Caco-2 (cell line): Measurements from ENCODE around the gene MGAT5B. TPM values are rescaled to one million over a fixed set of nuclear protein-coding genes. Genes with fewer than 3 reads are reported as not detected.

Experiments used
- BruUV-seq: library from RNA; stranded (reverse); fragments of 400-500 nt; replicated peaks from 2 replicates; lab custom pipeline; 2021; lab: Mats Ljungman, UMichigan
- CTCF ChIA-PET: fragments of 300-600 bp; sonication (Branson Sonifier 250); formaldehyde crosslinking; loops from one replicate; lab custom pipeline; 2022; ENCODE audit warnings: antibody characterized with exemption; lab: Charles Lee
- POLR2A ChIA-PET: fragments of 300-600 bp; sonication (Branson Sonifier 250); formaldehyde crosslinking; loops from one replicate; lab custom pipeline; 2022; ENCODE audit warnings: antibody characterized with exemption; lab: Charles Lee
- DNase-seq, 2 experiments: peaks; one replicate each; pipeline versions ENCODE4 v3.0.0 to v3.0.0-alpha.2; 2020 to 2022
- H3K27me3 ChIP-seq: replicated peaks from 2 replicates; pipeline ENCODE4 v1.6.0; 2011; ENCODE audit warnings: low read length; ENCODE audit not compliant: control insufficient read depth, insufficient read depth
- H3K36me3 ChIP-seq: 2 replicates; pipeline ENCODE4 v1.5.1; 2011; ENCODE audit warnings: low read length; ENCODE audit not compliant: control insufficient read depth, insufficient read depth
- H3K4me1 ChIP-seq: fragments of 250-450 bp; sonication (Bioruptor Pico); 2 replicates; pipeline ENCODE4 v1.5.1; 2020; ENCODE audit warnings: mild to moderate bottlenecking
- H3K4me3 ChIP-seq: 2 replicates; pipeline ENCODE4 v1.5.1; 2011; ENCODE audit warnings: low read depth, mild to moderate bottlenecking, control low read depth, low read length
- H3K9me3 ChIP-seq: fragments of 250-450 bp; sonication (Bioruptor Pico); 2 replicates; pipeline ENCODE4 v1.5.1; 2020; ENCODE audit warnings: mild to moderate bottlenecking, moderate library complexity
- H3K27ac Mint-ChIP-seq: one replicate; pipeline ENCODE4 v1.8.0; 2022; ENCODE audit warnings: mixed read lengths; ENCODE audit not compliant: unreplicated experiment
- H3K27me3 Mint-ChIP-seq: one replicate; pipeline ENCODE4 v1.8.0; 2022; ENCODE audit warnings: mixed read lengths; ENCODE audit not compliant: insufficient read depth, unreplicated experiment
- H3K36me3 Mint-ChIP-seq: one replicate; pipeline ENCODE4 v1.8.0; 2022; ENCODE audit warnings: mild to moderate bottlenecking, mixed read lengths; ENCODE audit not compliant: insufficient read depth, unreplicated experiment
- H3K4me1 Mint-ChIP-seq: one replicate; pipeline ENCODE4 v1.8.0; 2022; ENCODE audit warnings: low read depth, mixed read lengths; ENCODE audit not compliant: unreplicated experiment
- H3K4me3 Mint-ChIP-seq: one replicate; pipeline ENCODE4 v1.8.0; 2022; ENCODE audit warnings: mild to moderate bottlenecking, moderate library complexity, mixed read lengths; ENCODE audit not compliant: unreplicated experiment
- H3K9me3 Mint-ChIP-seq: one replicate; pipeline ENCODE4 v1.8.0; 2022; ENCODE audit warnings: mixed read lengths; ENCODE audit not compliant: unreplicated experiment
- intact Hi-C: fragments of 100-400 bp; cut with micrococcal nuclease; formaldehyde crosslinking; loops from one replicate; pipeline ENCODE4 v1.10.0; 2022; ENCODE audit not compliant: unreplicated experiment
- total RNA-seq: library from RNA; stranded (reverse); gene quantifications from 2 replicates; pipeline ENCODE4 v1.2.3, GENCODE V29; 2022
- TF ChIP-seq, protein P1 (sequence below), 2 experiments: fragments of 200-600 bp in 1 of 2; IDR thresholded peaks; 1 replicate in 1 of 2; 2 replicates in 1 of 2; pipeline versions ENCODE4 v1.5.1 to v1.8.0; 2011 to 2022; ENCODE audit warnings: antibody characterized with exemption in 1 of 2, control low read depth in 1 of 2, inconsistent platforms in 1 of 2, low read depth in 1 of 2, low read length in 1 of 2, mild to moderate bottlenecking in 1 of 2, moderate library complexity in 1 of 2; ENCODE audit not compliant: insufficient read depth in 1 of 2, severe bottlenecking in 1 of 2, unreplicated experiment in 1 of 2

The MGAT5B gene
- total RNA-seq, 1 experiment from 2014 or later: 9.1 TPM

DNA sequence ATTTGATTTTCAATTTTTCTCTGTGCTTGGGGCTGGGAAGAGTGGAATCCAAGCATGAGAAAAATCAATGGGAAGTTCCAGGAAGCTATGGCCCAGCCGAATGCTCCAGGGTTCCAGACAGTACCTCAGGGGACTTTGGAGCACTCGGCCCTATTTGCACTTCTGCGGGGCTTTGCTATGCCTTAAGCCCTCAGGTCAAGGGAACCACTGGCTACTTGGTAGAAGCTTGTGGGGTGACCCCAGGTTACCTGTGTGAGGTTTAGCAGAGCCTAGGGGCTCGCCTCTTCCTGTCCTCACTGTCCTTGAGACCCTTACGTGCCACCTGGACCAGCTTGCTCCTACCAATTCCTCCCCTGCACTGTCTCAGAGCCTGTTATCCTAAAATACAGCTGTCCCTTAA lies 121.3 kb downstream of the MGAT5B start:
- no TSS peak for BruUV-seq
- Histone ChIP-seq H3K4me3 (no peak overlapping the region), H3K4me1 (peaks cover 5% of the 10 kb centered on the region; the same call in 1 of the 2 replicates), H3K36me3 (no peaks in the 10 kb centered on the region), H3K27me3 (no peaks in the 10 kb centered on the region), H3K9me3 (no peaks in the 10 kb centered on the region)
- ChIA-PET POLR2A (no interaction called here), CTCF (interaction anchor here (0.6 kb wide), 1 partner anchor 32 kb away, joined by 4 read pairs; no protein-coding TSS in a partner anchor)
- no peak for DNase-seq
- Mint-ChIP-seq H3K27ac (no peak overlapping the region), H3K36me3 (no peaks in the 10 kb centered on the region), H3K27me3 (no peaks in the 10 kb centered on the region), H3K4me3 (no peak overlapping the region), H3K4me1 (no peaks in the 10 kb centered on the region), H3K9me3 (no peaks in the 10 kb centered on the region)
- TF ChIP-seq, protein P1, sequence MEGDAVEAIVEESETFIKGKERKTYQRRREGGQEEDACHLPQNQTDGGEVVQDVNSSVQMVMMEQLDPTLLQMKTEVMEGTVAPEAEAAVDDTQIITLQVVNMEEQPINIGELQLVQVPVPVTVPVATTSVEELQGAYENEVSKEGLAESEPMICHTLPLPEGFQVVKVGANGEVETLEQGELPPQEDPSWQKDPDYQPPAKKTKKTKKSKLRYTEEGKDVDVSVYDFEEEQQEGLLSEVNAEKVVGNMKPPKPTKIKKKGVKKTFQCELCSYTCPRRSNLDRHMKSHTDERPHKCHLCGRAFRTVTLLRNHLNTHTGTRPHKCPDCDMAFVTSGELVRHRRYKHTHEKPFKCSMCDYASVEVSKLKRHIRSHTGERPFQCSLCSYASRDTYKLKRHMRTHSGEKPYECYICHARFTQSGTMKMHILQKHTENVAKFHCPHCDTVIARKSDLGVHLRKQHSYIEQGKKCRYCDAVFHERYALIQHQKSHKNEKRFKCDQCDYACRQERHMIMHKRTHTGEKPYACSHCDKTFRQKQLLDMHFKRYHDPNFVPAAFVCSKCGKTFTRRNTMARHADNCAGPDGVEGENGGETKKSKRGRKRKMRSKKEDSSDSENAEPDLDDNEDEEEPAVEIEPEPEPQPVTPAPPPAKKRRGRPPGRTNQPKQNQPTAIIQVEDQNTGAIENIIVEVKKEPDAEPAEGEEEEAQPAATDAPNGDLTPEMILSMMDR (IDR thresholded peaks at IDR 0.05; ENCODE audit: insufficient read depth in 1 of 2, low read depth in 1 of 2, low read length in 1 of 2, severe bottlenecking in 1 of 2, unreplicated experiment in 1 of 2): no peak
- intact Hi-C loops: no loop called here

GRCh38 chr17:76992891-76993290 lies 124.7 kb downstream of the MGAT5B start:
- Mint-ChIP-seq H3K27me3 (no peaks in the 10 kb centered on the region), H3K4me1 (peaks cover 8% of the 10 kb centered on the region), H3K36me3 (no peaks in the 10 kb centered on the region), H3K4me3 (no peak overlapping the region), H3K27ac (no peak overlapping the region), H3K9me3 (no peaks in the 10 kb centered on the region)
- Histone ChIP-seq H3K9me3 (no peaks in the 10 kb centered on the region), H3K4me3 (no peak overlapping the region), H3K27me3 (no peaks in the 10 kb centered on the region), H3K4me1 (peaks cover 11% of the 10 kb centered on the region; the same call in 1 of the 2 replicates), H3K36me3 (no peaks in the 10 kb centered on the region)
- ChIA-PET CTCF (interaction anchor here (0.9 kb wide), 1 partner anchor 10 kb away, joined by 3 read pairs; no protein-coding TSS in a partner anchor), POLR2A (no interaction called here)
- TF ChIP-seq, protein P1 (IDR thresholded peaks at IDR 0.05; ENCODE audit: insufficient read depth in 1 of 2, low read depth in 1 of 2, low read length in 1 of 2, severe bottlenecking in 1 of 2, unreplicated experiment in 1 of 2): no peak
- DNase-seq: no peak
- BruUV-seq: no TSS peak
- intact Hi-C loops: no loop called here

DNA sequence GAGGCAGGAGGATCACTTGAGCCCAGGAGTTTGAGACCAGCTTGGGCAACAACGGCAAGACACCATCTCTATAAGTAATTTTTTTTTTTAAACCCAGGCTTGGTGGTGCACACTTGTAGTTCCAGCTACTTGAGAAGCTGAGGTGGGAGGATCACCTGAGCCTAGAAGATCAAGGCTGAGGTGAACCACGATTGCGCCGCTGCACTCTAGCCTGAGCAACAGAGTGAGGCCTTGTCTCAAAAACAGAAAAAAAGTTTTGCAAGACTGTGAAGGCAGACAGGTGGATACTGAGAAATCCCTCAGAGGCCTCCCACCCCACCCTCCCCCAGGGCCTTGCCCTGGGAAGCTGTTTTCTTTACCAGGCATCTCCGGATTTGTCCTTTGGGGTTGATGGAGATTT lies 125.4 kb downstream of the MGAT5B start:
- intact Hi-C loops: no loop called here
- Histone ChIP-seq H3K9me3 (no peaks in the 10 kb centered on the region), H3K36me3 (no peaks in the 10 kb centered on the region), H3K4me3 (no peak overlapping the region), H3K4me1 (peaks cover 11% of the 10 kb centered on the region; the same call in 1 of the 2 replicates), H3K27me3 (no peaks in the 10 kb centered on the region)
- BruUV-seq: no TSS peak
- H3K36me3 Mint-ChIP-seq: no peaks in the 10 kb centered on the region
- DNase-seq: no peak
- no peaks in the 10 kb centered on the region for H3K27me3 Mint-ChIP-seq
- peaks cover 16% of the 10 kb centered on the region for H3K4me1 Mint-ChIP-seq
- CTCF ChIA-PET: interaction anchor here (0.6 to 0.9 kb wide), 2 partner anchors 9 to 33 kb away, joined by 3 read pairs; no protein-coding TSS in a partner anchor
- H3K4me3 Mint-ChIP-seq: no peak overlapping the region
- H3K9me3 Mint-ChIP-seq: no peaks in the 10 kb centered on the region
- H3K27ac Mint-ChIP-seq: no peak overlapping the region
- TF ChIP-seq, protein P1 (IDR thresholded peaks at IDR 0.05; ENCODE audit: insufficient read depth in 1 of 2, low read depth in 1 of 2, low read length in 1 of 2, severe bottlenecking in 1 of 2, unreplicated experiment in 1 of 2): no peak
- POLR2A ChIA-PET: no interaction called here
